Fibroblast of lung (primary cell): ENCODE measurements around the gene NAP1L4. TPM values are rescaled to one million over a fixed set of nuclear protein-coding genes. Genes with fewer than 3 reads are reported as not detected.

Source experiments
- DNase-seq, 2 donors: peaks; one replicate each; pipeline versions ENCODE4 v3.0.0 to v3.0.0-alpha.2; 2010; ENCODE audit warnings: low read depth in 2 of 2
- H2AFZ ChIP-seq: 2 replicates; pipeline ENCODE4 v1.5.1; 2012; ENCODE audit warnings: low read length, control low read depth, inconsistent platforms
- H3K27ac ChIP-seq: 2 replicates; pipeline ENCODE4 v1.5.1; 2011; ENCODE audit warnings: low read length, control low read depth; ENCODE audit not compliant: insufficient read depth
- H3K27me3 ChIP-seq: 2 replicates; pipeline ENCODE4 v1.5.1; 2011; ENCODE audit warnings: mild to moderate bottlenecking, low read length; ENCODE audit not compliant: control insufficient read depth, insufficient read depth
- H3K36me3 ChIP-seq: 2 replicates; pipeline ENCODE4 v1.5.1; 2011; ENCODE audit warnings: low read length; ENCODE audit not compliant: control insufficient read depth, insufficient read depth
- H3K4me1 ChIP-seq: 2 replicates; pipeline ENCODE4 v1.5.1; 2011; ENCODE audit warnings: low read length; ENCODE audit not compliant: control insufficient read depth, insufficient read depth; ENCODE audit errors: extremely low read depth
- H3K4me2 ChIP-seq: 2 replicates; pipeline ENCODE4 v1.5.1; 2011; ENCODE audit warnings: low read length, control low read depth; ENCODE audit not compliant: insufficient read depth; ENCODE audit errors: extremely low read depth
- H3K4me3 ChIP-seq, 4 experiments: fragments of 200-600 bp in 1 of 4; sonication (generic) in 1 of 4; replicated peaks in 1 of 4; 2 replicates each; pipeline ENCODE4 v1.5.1; 2011 to 2016; ENCODE audit warnings: low read length in 4 of 4, low read depth in 3 of 4, mild to moderate bottlenecking in 3 of 4, control low read depth in 2 of 4, inconsistent platforms in 1 of 4, mixed read lengths in 1 of 4; ENCODE audit not compliant: insufficient read depth in 1 of 4; ENCODE audit errors: control extremely low read depth in 1 of 4
- H3K79me2 ChIP-seq: 2 replicates; pipeline ENCODE4 v1.5.1; 2012; ENCODE audit warnings: mild to moderate bottlenecking, low read length, inconsistent platforms; ENCODE audit not compliant: control insufficient read depth, insufficient read depth
- H3K9ac ChIP-seq: 2 replicates; pipeline ENCODE4 v1.5.1; 2011; ENCODE audit warnings: mild to moderate bottlenecking, low read length, control low read depth; ENCODE audit not compliant: insufficient read depth
- H3K9me3 ChIP-seq: 2 replicates; pipeline ENCODE4 v1.5.1; 2012; ENCODE audit warnings: low read depth, low read length; ENCODE audit not compliant: control insufficient read depth, insufficient read depth
- H4K20me1 ChIP-seq: 2 replicates; pipeline ENCODE4 v1.5.1; 2011; ENCODE audit warnings: low read length; ENCODE audit not compliant: control insufficient read depth, insufficient read depth; ENCODE audit errors: extremely low read depth
- CTCF ChIP-seq, 2 donors: IDR thresholded peaks in 1 of 2; conservative IDR thresholded peaks in 1 of 2; 1 replicate in 1 of 2; 2 replicates in 1 of 2; pipeline ENCODE4 v1.5.1; 2011 to 2012; ENCODE audit warnings: low read length in 2 of 2, control low read depth in 1 of 2, inconsistent platforms in 1 of 2, low read depth in 1 of 2, mild to moderate bottlenecking in 1 of 2
- EZH2 ChIP-seq: IDR thresholded peaks from 2 replicates; pipeline ENCODE4 v1.5.1; 2012; ENCODE audit warnings: low read length, control low read depth, mild to moderate bottlenecking; ENCODE audit errors: missing control alignments
- polyA plus RNA-seq, 2 donors: library from polyadenylated mRNA; depleted of rRNA in 1 of 2; stranded (reverse) in 1 of 2; unstranded in 1 of 2; fragments of >200 nt; gene quantifications; 2 replicates each; pipeline ENCODE4 v1.2.1, GENCODE V29; 2011 to 2012; ENCODE audit warnings: missing spikeins in 1 of 2
- total RNA-seq: library from RNA; depleted of rRNA; stranded (reverse); fragments of >200 nt; gene quantifications from 2 replicates; pipeline ENCODE4 v1.2.1, GENCODE V29; 2014

NAP1L4 gene
- total and polyA plus RNA-seq, 2 donors (not counting 1 experiment from before 2014, with no cell fraction given) = 79.5 to 113 TPM

- DNase-seq = no peak
- no peak overlapping the region for H3K4me2 ChIP-seq
- no peaks in the 10 kb centered on the region for H4K20me1 ChIP-seq
- H3K9ac ChIP-seq = no peak overlapping the region
- no peak overlapping the region for H3K27ac ChIP-seq
- H3K9me3 ChIP-seq = no peaks in the 10 kb centered on the region
- no peak for TF ChIP-seq EZH2
- no peak for TF ChIP-seq CTCF (conservative IDR thresholded peaks at IDR 0.05 in 1 of 2, IDR thresholded peaks at IDR 0.05 in 1 of 2; ENCODE audit: low read depth in 1 of 2, low read length in 2 of 2)
- no peaks in the 10 kb centered on the region for H3K27me3 ChIP-seq
- H3K4me1 ChIP-seq = no peaks in the 10 kb centered on the region
- peaks cover 32% of the 10 kb centered on the region for H3K36me3 ChIP-seq
- no peaks in the 10 kb centered on the region for H3K79me2 ChIP-seq
- H2AFZ ChIP-seq = no peak overlapping the region
- no peak overlapping the region for H3K4me3 ChIP-seq
Observed at GRCh38 chr11:3009481-3009880, 17.4 kb upstream of the NAP1L4 start.

GRCh38 chr11:3008746-3009336 lies 16.7 kb upstream of the NAP1L4 start:
- Histone ChIP-seq H4K20me1 (no peaks in the 10 kb centered on the region), H3K27ac (no peak overlapping the region), H3K4me1 (no peaks in the 10 kb centered on the region), H3K9ac (no peak overlapping the region), H3K36me3 (peaks cover 33% of the 10 kb centered on the region), H2AFZ (no peak overlapping the region), H3K4me3 (no peak overlapping the region), H3K27me3 (no peaks in the 10 kb centered on the region), H3K79me2 (no peaks in the 10 kb centered on the region), H3K9me3 (no peaks in the 10 kb centered on the region), H3K4me2 (no peak overlapping the region)
- TF ChIP-seq CTCF (conservative IDR thresholded peaks at IDR 0.05 in 1 of 2, IDR thresholded peaks at IDR 0.05 in 1 of 2; ENCODE audit: low read depth in 1 of 2, low read length in 2 of 2) = no peak
- no peak for TF ChIP-seq EZH2
- DNase-seq = no peak

- H3K4me2 ChIP-seq = no peak overlapping the region
- H3K4me1 ChIP-seq = no peaks in the 10 kb centered on the region
- no peak overlapping the region for H3K27ac ChIP-seq
- H3K4me3 ChIP-seq = no peak overlapping the region
- H3K9ac ChIP-seq = no peak overlapping the region
- no peaks in the 10 kb centered on the region for H3K79me2 ChIP-seq
- H3K27me3 ChIP-seq = no peaks in the 10 kb centered on the region
- H4K20me1 ChIP-seq = no peaks in the 10 kb centered on the region
- peaks cover 42% of the 10 kb centered on the region for H3K36me3 ChIP-seq
- DNase-seq = no peak
- TF ChIP-seq CTCF (conservative IDR thresholded peaks at IDR 0.05 in 1 of 2, IDR thresholded peaks at IDR 0.05 in 1 of 2; ENCODE audit: low read depth in 1 of 2, low read length in 2 of 2) (no peak), EZH2 (no peak)
- no peaks in the 10 kb centered on the region for H3K9me3 ChIP-seq
- H2AFZ ChIP-seq = no peak overlapping the region
Observed at GRCh38 chr11:3007404-3008010, 15.4 kb upstream of the NAP1L4 start.
